Astrocyte (in vitro differentiated cells and primary cell): ENCODE results near the gene DEPP1. TPM values are rescaled to one million over a fixed set of nuclear protein-coding genes. Genes with fewer than 3 reads are reported as not detected.

Experiments used
- DNase-seq: peaks from one replicate; pipeline ENCODE4 v3.0.0-alpha.2; 2010; ENCODE audit warnings: low read depth
- FAIRE-seq: peaks from 2 replicates; lab custom pipeline; 2011; peaks lifted over from hg19 to GRCh38; lab: Jason Lieb, UNC
- H2AFZ ChIP-seq: 2 replicates; pipeline ENCODE4 v1.6.0; 2012; ENCODE audit warnings: low read depth, low read length, inconsistent platforms
- H3K27ac ChIP-seq: 2 replicates; pipeline ENCODE4 v1.5.1; 2011; ENCODE audit warnings: low read depth, low read length, inconsistent platforms
- H3K27me3 ChIP-seq: 2 replicates; pipeline ENCODE4 v1.6.0; 2011; ENCODE audit warnings: low read length, inconsistent platforms; ENCODE audit not compliant: insufficient read depth
- H3K36me3 ChIP-seq: 2 replicates; pipeline ENCODE4 v1.5.1; 2011; ENCODE audit warnings: low read length, inconsistent platforms; ENCODE audit not compliant: insufficient read depth
- H3K4me1 ChIP-seq: 2 replicates; pipeline ENCODE4 v1.5.1; 2011; ENCODE audit warnings: low read length, inconsistent platforms; ENCODE audit not compliant: insufficient read depth
- H3K4me2 ChIP-seq: 2 replicates; pipeline ENCODE4 v1.6.0; 2012; ENCODE audit warnings: low read length, inconsistent platforms
- H3K4me3 ChIP-seq: 2 replicates; pipeline ENCODE4 v1.5.1; 2011; ENCODE audit warnings: low read depth, mild to moderate bottlenecking, low read length, inconsistent platforms; ENCODE audit not compliant: insufficient read depth
- H3K79me2 ChIP-seq: 2 replicates; pipeline ENCODE4 v1.6.0; 2012; ENCODE audit warnings: mild to moderate bottlenecking, low read length, inconsistent platforms; ENCODE audit not compliant: insufficient read depth
- H3K9ac ChIP-seq: 2 replicates; pipeline ENCODE4 v1.6.0; 2012; ENCODE audit warnings: mild to moderate bottlenecking, low read length, inconsistent platforms
- H3K9me3 ChIP-seq: 2 replicates; pipeline ENCODE4 v1.5.1; 2012; ENCODE audit warnings: low read depth, mild to moderate bottlenecking, low read length, inconsistent platforms; ENCODE audit not compliant: insufficient read depth
- H4K20me1 ChIP-seq: 2 replicates; pipeline ENCODE4 v1.6.0; 2012; ENCODE audit warnings: low read length, inconsistent platforms; ENCODE audit not compliant: insufficient read depth
- H3K27ac Mint-ChIP-seq: one replicate; pipeline ENCODE4 v1.8.0; 2021; ENCODE audit warnings: mild to moderate bottlenecking, mixed read lengths; ENCODE audit not compliant: unreplicated experiment
- H3K27me3 Mint-ChIP-seq: one replicate; pipeline ENCODE4 v1.8.0; 2021; ENCODE audit warnings: low read depth, mixed read lengths; ENCODE audit not compliant: unreplicated experiment
- H3K36me3 Mint-ChIP-seq: one replicate; pipeline ENCODE4 v1.8.0; 2021; ENCODE audit warnings: low read depth, mixed read lengths; ENCODE audit not compliant: unreplicated experiment
- H3K4me1 Mint-ChIP-seq: one replicate; pipeline ENCODE4 v1.8.0; 2021; ENCODE audit warnings: low read depth, mixed read lengths; ENCODE audit not compliant: unreplicated experiment
- H3K4me3 Mint-ChIP-seq: one replicate; pipeline ENCODE4 v1.8.0; 2021; ENCODE audit warnings: mild to moderate bottlenecking, moderate library complexity, mixed read lengths; ENCODE audit not compliant: unreplicated experiment
- H3K9me3 Mint-ChIP-seq: one replicate; pipeline ENCODE4 v1.8.0; 2021; ENCODE audit warnings: mild to moderate bottlenecking, mixed read lengths; ENCODE audit not compliant: unreplicated experiment
- EZH2 ChIP-seq: IDR thresholded peaks from 2 replicates; pipeline ENCODE4 v1.6.1; 2012; ENCODE audit warnings: mild to moderate bottlenecking, low read length, inconsistent platforms; ENCODE audit not compliant: insufficient read depth
- total RNA-seq: library from RNA; stranded (reverse); gene quantifications from 2 replicates; pipeline ENCODE4 v1.2.1, GENCODE V29; 2021
- TF ChIP-seq, protein P1 (sequence below): IDR thresholded peaks from 2 replicates; pipeline ENCODE4 v1.5.1; 2011; ENCODE audit warnings: low read depth, mild to moderate bottlenecking, inconsistent platforms, low read length, moderate library complexity; ENCODE audit not compliant: insufficient read depth

Gene DEPP1
- total RNA-seq, 1 donor from 2014 or later = 6.6 TPM

DNA sequence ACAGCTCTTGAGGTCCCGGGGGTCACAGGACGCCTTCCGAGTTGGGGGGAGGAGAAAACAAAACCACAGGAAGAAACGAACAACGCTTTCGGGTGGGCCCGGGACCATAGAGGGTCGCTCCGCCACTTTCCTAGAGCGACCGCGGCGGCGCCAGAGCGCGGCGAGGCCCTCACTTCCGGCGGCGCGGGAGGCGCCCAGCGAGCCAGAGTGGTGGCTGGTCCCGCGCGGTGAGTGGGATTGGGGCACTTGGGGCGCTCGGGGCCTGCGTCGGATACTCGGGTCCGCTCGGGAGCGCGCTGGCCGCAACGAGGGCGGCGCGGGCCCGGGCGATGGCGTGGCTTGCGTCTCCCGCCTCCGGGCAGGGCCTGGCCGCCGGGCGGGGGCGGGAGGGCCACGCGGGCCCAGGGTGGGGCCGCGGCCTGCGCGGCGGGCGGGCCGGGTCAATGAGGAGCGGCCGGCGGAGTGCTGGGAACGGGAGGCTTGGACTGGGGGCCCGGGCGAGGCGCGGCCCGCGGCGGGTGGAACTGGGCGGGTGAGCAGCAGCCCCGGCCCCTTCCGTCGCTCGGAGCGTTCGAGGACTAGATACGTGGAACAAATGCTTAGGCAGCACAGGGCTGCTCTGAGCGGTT is 22.3 kb upstream of the DEPP1 start, which contains the start of gene ZNF22:
ZNF22 (plus strand) TSS at position 172 of the 629 bp plus-strand sequence. CDS start 2,446 bp downstream, outside the sequence.
- H3K4me3 Mint-ChIP-seq = peak within 1 kb of the TSS; percentile 87
- Histone ChIP-seq H3K79me2 (peaks cover 37% of the 10 kb centered on the region), H3K4me1 (peaks cover 17% of the 10 kb centered on the region), H3K27ac (peak within 1 kb of the TSS; percentile 79), H3K4me3 (peak within 1 kb of the TSS; percentile 71), H2AFZ (peak within 1 kb of the TSS; percentile 86), H3K36me3 (peaks cover 9% of the 10 kb centered on the region), H3K9ac (peak within 1 kb of the TSS; percentile 83), H3K9me3 (peaks cover 7% of the 10 kb centered on the region), H4K20me1 (no peaks in the 10 kb centered on the region), H3K27me3 (no peaks in the 10 kb centered on the region), H3K4me2 (peak within 1 kb of the TSS; percentile 88)
- TF ChIP-seq, protein P1, sequence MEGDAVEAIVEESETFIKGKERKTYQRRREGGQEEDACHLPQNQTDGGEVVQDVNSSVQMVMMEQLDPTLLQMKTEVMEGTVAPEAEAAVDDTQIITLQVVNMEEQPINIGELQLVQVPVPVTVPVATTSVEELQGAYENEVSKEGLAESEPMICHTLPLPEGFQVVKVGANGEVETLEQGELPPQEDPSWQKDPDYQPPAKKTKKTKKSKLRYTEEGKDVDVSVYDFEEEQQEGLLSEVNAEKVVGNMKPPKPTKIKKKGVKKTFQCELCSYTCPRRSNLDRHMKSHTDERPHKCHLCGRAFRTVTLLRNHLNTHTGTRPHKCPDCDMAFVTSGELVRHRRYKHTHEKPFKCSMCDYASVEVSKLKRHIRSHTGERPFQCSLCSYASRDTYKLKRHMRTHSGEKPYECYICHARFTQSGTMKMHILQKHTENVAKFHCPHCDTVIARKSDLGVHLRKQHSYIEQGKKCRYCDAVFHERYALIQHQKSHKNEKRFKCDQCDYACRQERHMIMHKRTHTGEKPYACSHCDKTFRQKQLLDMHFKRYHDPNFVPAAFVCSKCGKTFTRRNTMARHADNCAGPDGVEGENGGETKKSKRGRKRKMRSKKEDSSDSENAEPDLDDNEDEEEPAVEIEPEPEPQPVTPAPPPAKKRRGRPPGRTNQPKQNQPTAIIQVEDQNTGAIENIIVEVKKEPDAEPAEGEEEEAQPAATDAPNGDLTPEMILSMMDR = no peak
- no peak for TF ChIP-seq EZH2
- H3K9me3 Mint-ChIP-seq = peaks cover 23% of the 10 kb centered on the region
- peaks cover 25% of the 10 kb centered on the region for H3K36me3 Mint-ChIP-seq
- no peaks in the 10 kb centered on the region for H3K27me3 Mint-ChIP-seq
- peak; percentile 58 for DNase-seq
- peak within 1 kb of the TSS; percentile 90 for H3K27ac Mint-ChIP-seq
- H3K4me1 Mint-ChIP-seq = peaks cover 9% of the 10 kb centered on the region
- FAIRE-seq = no peak

DNA sequence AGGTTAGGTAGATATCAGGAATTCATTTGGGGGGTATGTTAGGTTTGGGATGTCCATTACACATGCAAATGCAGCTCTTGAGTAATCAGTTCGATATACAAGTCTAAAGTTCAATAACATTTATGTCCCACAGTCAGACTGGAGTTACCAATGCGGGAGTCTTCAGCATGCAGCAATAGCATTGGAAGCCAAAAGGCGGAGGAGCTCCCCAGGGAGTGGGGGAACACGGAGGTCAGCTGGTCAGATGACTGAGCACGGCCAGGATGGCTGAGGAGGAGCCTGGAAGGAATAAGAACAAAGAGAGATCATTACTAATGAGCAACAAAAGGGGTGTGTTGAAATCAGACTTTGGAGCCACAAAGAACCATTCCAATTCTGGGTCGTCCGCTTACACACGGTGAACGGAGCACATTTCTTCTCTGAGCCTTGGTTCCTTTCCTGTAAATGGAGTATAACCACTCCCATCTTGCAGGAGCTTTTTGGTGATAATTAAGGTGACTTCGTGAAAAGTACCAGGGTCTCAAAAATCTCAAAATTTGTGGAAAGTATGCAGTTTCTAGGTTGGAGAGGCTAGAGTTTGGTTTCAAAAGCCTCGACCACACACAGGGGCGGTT is 21.6 kb upstream of the DEPP1 start:
- no peak for FAIRE-seq
- H3K27me3 ChIP-seq = no peaks in the 10 kb centered on the region
- peaks cover 25% of the 10 kb centered on the region for H3K36me3 Mint-ChIP-seq

More for the DNA sequence above, 21.6 kb upstream of the DEPP1 start:
- Histone ChIP-seq H3K36me3 (peaks cover 9% of the 10 kb centered on the region), H3K27ac (peak overlapping the region; percentile 79), H2AFZ (peak overlapping the region; percentile 86), H3K4me3 (peak overlapping the region; percentile 71), H3K9ac (peak overlapping the region; percentile 83), H3K79me2 (peaks cover 32% of the 10 kb centered on the region), H4K20me1 (no peaks in the 10 kb centered on the region), H3K4me2 (peak overlapping the region; percentile 88), H3K9me3 (peaks cover 7% of the 10 kb centered on the region), H3K4me1 (peaks cover 17% of the 10 kb centered on the region)
- peak overlapping the region; percentile 79 for H3K27ac Mint-ChIP-seq
- peak; percentile 36 for DNase-seq
- peaks cover 9% of the 10 kb centered on the region for H3K4me1 Mint-ChIP-seq
- peaks cover 23% of the 10 kb centered on the region for H3K9me3 Mint-ChIP-seq
- peak overlapping the region; percentile 80 for H3K4me3 Mint-ChIP-seq
- TF ChIP-seq, protein P1 = no peak
- no peak for TF ChIP-seq EZH2
- H3K27me3 Mint-ChIP-seq = no peaks in the 10 kb centered on the region
